AG09309 (cell line): ENCODE data around the gene ZSCAN4.

Experiments
- DNase-seq: peaks from one replicate; pipeline ENCODE4 v3.0.0-alpha.2; 2010; ENCODE audit warnings: low read depth
- H3K4me3 ChIP-seq: 2 replicates; pipeline ENCODE4 v1.5.1; 2011; ENCODE audit warnings: mild to moderate bottlenecking, low read depth, low read length, moderate library complexity; ENCODE audit not compliant: control insufficient read depth
- TF ChIP-seq, protein P1 (sequence below): IDR thresholded peaks from 2 replicates; pipeline ENCODE4 v1.5.1; 2011; ENCODE audit warnings: mild to moderate bottlenecking, low read depth, low read length, inconsistent platforms; ENCODE audit not compliant: insufficient read depth, control insufficient read depth; ENCODE audit errors: missing control alignments

The ZSCAN4 gene, protein sequence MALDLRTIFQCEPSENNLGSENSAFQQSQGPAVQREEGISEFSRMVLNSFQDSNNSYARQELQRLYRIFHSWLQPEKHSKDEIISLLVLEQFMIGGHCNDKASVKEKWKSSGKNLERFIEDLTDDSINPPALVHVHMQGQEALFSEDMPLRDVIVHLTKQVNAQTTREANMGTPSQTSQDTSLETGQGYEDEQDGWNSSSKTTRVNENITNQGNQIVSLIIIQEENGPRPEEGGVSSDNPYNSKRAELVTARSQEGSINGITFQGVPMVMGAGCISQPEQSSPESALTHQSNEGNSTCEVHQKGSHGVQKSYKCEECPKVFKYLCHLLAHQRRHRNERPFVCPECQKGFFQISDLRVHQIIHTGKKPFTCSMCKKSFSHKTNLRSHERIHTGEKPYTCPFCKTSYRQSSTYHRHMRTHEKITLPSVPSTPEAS

DNA sequence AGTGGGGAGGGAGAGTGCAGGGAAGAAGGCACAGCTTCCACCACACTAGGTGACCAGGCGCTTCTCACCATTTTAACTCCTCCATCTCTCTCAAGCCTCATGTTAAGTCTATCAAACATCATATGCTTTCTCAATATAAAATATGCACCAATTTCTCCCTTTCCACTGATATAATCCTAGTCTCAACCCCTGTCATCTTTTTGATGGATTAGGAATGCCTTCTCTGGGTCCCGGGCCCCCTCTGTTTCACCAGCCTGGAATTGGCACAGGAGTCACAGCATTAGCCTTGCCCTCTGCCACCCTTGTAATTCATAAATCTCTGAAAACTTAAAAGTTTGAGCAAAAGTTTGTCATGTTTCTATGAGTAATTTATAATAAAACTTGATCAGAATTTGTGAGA is at the start of gene ZSCAN4:
TSS of gene ZSCAN4 (plus strand) at position 301 of the 400 bp plus-strand sequence. CDS start 7,211 bp downstream, outside the sequence.
- TF ChIP-seq, protein P1, sequence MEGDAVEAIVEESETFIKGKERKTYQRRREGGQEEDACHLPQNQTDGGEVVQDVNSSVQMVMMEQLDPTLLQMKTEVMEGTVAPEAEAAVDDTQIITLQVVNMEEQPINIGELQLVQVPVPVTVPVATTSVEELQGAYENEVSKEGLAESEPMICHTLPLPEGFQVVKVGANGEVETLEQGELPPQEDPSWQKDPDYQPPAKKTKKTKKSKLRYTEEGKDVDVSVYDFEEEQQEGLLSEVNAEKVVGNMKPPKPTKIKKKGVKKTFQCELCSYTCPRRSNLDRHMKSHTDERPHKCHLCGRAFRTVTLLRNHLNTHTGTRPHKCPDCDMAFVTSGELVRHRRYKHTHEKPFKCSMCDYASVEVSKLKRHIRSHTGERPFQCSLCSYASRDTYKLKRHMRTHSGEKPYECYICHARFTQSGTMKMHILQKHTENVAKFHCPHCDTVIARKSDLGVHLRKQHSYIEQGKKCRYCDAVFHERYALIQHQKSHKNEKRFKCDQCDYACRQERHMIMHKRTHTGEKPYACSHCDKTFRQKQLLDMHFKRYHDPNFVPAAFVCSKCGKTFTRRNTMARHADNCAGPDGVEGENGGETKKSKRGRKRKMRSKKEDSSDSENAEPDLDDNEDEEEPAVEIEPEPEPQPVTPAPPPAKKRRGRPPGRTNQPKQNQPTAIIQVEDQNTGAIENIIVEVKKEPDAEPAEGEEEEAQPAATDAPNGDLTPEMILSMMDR: no peak
- no peak within 1 kb of the TSS for H3K4me3 ChIP-seq
- DNase-seq: no peak

DNA sequence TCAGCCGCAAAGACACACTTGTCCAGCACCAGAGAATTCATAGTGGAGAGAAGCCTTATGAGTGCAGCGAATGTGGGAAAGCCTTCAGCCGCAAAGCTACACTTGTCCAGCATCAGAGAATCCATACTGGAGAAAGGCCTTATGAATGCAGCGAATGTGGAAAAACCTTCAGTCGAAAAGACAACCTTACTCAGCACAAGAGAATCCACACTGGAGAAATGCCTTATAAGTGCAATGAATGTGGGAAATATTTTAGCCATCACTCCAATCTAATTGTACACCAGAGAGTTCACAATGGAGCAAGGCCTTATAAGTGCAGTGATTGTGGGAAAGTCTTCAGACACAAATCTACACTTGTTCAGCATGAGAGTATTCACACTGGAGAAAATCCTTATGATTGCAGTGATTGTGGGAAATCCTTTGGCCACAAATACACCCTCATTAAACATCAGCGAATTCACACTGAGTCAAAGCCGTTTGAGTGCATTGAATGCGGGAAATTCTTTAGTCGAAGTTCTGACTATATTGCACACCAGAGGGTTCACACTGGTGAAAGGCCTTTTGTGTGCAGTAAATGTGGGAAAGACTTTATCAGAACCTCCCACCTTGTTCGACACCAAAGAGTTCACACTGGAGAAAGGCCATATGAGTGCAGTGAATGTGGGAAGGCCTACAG is 47.9 kb upstream of the ZSCAN4 start:
- no peak for DNase-seq
- no peak overlapping the region for H3K4me3 ChIP-seq
- TF ChIP-seq, protein P1: no peak

DNA sequence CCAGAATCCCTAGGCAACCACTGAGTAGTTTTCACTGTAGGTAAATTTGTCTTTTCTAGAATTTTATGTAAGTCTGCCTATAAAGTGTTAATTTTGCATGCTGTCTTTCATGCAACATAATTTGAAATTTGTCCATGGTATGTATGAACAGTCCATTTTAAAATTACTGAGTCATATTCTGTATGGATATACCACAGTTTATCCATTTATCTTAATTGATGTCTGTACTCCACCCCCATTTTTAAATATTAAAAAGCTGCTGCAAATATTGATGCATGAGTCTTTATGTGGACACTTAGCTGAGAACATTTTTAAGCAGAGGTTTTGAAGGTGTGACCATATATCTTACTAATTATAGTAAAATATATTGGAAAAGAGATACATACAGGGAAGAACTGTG is 45.6 kb upstream of the ZSCAN4 start:
- no peak for DNase-seq
- TF ChIP-seq, protein P1: no peak
- H3K4me3 ChIP-seq: no peak overlapping the region

DNA sequence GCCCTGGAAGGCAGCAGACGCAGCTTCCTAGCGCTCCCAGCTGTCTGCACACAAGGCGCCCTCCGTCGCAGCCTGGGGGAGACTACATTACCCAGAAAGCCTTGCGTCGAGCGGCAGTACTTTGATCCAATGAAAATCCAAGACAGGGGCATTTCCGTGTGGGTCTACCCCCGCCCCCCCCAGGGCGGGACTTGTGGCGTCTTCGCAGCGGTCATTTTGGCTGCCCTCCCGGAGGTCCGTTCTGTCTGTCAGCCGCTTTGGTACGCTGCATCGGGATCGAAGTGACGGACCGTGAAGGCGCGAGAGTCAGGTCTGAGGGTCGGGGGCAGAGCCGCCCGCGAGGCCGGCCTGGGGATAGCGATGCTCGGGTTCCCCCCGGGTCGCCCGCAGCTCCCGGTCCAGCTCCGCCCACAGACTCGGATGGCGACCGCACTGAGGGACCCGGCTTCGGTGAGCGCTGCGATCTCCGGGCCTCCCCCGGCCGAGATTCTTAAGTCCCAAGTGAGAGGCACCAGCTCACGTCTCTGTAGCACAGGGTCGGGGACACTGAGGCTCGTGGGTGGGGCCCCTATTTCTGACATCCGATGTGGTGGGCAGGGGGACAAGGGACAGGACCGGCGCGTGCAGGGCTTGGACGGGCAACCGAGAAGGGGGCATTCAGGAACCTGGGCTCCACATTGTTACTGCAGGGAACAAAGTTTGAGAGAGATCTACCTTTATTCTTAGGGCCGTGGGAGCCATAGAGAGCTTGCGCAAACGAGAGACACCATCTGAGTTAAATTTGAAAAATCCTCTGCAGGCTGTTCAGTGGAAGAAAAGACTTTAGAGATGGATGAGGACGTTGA is 35.5 kb upstream of the ZSCAN4 start, which contains the start of gene ZNF211:
TSS of gene ZNF211 (plus strand) at position 182 of the 845 bp plus-strand sequence. CDS start at position 361, 179 bp downstream.
- DNase-seq: peak; percentile 66
- TF ChIP-seq, protein P1: no peak
- peak within 1 kb of the TSS; percentile 77 for H3K4me3 ChIP-seq

DNA sequence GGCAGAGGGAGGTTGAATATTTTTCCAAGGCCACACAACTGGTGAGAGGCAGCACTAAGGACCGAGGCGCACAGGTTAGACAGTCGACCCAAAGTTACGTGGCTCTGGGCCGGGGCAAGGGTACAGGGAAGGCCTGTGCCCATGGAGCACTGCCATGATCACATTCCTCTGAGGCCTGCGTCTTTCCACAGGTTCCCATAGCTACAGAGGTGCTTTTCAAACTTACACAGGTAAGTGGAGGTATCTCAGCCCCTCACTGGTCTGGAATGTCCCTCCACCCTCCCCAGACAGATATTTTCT is 35.0 kb upstream of the ZSCAN4 start:
- TF ChIP-seq, protein P1: no peak
- H3K4me3 ChIP-seq: peak overlapping the region; percentile 77
- no peak for DNase-seq

GRCh38 chr19:57637379-57637778 is 31.4 kb upstream of the ZSCAN4 start:
- H3K4me3 ChIP-seq: no peak overlapping the region
- TF ChIP-seq, protein P1: no peak
- DNase-seq: no peak
